Daoy (cell line): ENCODE measurements around the gene ZBTB4. TPM values are rescaled to one million over a fixed set of nuclear protein-coding genes. Genes with fewer than 3 reads are reported as not detected.
A peak's percentile ranks its signal among the peaks of the same experiment; 100 is the strongest.

ENCODE experiments used
- DNase-seq: peaks from one replicate; pipeline ENCODE4 v3.0.0-alpha.2; 2015; ENCODE audit warnings: low read depth
- total RNA-seq: library from RNA; depleted of rRNA; stranded (reverse); fragments of >200 nt; shearing (Covaris generic); gene quantifications from 2 replicates; pipeline ENCODE4 v1.2.3, GENCODE V29; 2014; rRNA removed

Gene ZBTB4, protein sequence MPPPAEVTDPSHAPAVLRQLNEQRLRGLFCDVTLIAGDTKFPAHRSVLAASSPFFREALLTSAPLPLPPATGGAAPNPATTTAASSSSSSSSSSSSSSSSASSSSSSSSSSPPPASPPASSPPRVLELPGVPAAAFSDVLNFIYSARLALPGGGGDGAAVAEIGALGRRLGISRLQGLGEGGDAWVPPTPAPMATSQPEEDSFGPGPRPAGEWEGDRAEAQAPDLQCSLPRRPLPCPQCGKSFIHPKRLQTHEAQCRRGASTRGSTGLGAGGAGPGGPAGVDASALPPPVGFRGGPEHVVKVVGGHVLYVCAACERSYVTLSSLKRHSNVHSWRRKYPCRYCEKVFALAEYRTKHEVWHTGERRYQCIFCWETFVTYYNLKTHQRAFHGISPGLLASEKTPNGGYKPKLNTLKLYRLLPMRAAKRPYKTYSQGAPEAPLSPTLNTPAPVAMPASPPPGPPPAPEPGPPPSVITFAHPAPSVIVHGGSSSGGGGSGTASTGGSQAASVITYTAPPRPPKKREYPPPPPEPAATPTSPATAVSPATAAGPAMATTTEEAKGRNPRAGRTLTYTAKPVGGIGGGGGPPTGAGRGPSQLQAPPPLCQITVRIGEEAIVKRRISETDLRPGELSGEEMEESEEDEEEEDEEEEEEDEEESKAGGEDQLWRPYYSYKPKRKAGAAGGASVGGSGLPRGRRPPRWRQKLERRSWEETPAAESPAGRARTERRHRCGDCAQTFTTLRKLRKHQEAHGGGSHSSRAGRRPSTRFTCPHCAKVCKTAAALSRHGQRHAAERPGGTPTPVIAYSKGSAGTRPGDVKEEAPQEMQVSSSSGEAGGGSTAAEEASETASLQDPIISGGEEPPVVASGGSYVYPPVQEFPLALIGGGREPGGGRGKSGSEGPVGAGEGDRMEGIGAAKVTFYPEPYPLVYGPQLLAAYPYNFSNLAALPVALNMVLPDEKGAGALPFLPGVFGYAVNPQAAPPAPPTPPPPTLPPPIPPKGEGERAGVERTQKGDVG
- total RNA-seq = 6.1 and 6.5 TPM in 2 replicates

DNA sequence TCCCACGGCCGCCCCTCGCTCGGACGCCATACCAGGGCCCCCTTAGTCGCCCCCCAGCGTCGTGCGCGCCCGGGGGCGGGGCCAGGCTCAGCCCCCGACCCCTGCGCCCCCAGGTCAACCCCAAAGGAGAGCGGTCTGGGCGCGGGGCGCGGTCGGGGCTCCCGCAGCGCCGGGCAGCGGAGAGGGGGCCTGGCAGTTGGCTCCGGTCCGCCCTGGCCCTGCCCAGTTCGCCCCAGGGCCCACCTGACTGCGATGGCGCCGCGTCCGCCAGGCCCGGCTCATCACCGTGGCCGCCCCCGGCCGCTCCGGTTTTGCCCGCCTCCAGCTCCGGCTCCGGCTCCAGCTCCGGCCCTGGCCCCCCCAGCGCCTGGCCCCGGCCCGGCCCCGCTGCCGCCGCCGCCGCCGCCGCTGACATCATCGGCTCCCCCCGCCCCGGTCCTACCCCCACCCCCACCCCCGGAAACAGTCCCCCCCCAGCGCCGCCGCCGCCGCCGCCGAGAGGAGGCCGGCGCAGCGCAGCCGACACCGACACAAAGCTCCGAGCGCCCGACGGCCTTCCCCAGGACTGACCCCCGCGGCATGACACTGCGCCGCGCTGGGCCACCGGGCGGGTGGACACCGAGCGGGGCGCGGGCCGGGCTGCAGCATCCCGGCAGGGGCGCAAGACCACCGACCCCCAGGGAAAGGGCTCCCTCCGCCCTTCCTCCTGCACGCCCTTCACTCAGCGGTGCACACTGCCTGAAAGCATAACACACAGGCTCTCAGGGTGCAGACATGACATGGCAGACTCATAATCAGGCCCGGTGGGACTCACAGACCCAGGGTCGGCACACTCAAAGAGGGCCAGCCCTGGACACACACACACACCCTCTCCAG, at the start of gene ZBTB4:
ZBTB4 (minus strand) TSS at position 419 of the 876 bp plus-strand sequence. CDS start 12,830 bp downstream, outside the sequence.
- peak; percentile 61 for DNase-seq

DNA sequence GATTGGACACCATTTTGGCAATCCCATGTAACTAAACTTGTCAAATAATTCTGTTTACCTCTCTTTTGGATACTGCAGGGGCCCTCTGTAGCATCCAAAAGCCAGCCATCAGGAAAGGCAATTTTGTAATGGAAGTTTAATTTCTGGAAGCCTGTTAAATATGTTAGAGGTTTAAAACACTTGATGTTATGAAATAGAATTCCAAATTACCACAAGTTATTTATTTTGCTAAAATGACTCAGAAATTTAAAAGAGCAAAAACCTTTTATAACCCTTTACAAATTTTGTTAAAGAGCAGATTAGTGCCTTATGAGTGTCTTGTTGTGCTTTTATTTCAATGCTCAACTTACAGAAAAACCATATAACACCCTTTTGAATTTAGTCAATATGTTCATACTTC, 49.4 kb upstream of the ZBTB4 start:
- DNase-seq = no peak

DNA sequence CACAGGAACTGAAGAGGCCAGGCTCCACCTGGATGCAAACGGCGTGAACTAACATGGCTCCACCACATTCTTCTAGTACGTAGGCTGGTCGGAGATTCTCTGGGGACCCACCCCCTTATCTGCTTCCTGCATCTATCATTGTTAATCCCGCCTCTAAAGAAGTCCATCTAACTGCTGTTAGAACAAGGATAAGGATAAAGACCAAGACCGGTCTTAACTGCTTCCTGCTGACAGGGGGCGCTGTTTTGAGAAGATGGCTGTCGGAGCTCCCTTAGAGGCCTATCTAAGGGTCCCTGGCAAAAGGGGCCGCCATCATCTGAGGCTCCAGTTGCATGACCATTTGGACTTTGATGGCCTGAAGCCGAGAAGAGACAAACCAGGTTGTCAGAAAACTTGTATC, 43.6 kb upstream of the ZBTB4 start:
- DNase-seq = peak; percentile 34

DNA sequence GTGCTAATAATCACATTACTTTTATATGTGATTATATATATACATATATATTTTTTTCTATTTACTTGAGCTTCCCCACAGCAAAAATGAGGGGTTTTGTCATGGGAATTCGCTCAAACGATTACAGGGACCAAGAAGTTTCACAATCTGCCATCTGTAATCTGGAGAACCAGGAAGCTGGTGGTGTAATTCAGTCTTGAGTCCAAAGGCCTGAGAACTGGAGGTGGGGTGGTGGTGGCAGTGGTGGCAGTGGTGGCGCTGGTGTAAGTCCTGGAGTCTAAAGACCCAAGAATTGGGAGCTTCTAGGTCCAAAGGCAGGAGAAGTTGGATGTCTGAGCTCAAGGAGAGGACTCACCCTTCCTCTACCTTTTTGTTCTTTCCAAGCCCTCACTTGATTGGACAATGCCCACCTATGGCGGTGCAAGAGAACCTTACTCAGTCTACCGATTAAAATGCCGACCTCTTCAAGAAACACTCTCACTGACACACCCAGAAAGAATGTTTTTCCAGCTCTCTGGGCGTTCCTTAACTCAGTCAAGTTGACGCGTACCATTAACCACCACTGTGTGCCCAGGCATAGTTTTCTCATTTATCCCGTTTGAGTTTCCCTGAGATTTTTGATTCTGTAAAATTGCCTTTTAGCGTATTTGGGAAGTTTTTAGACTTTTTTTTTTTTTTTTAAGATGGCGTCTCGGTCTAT, 36.6 kb upstream of the ZBTB4 start:
- DNase-seq = no peak

DNA sequence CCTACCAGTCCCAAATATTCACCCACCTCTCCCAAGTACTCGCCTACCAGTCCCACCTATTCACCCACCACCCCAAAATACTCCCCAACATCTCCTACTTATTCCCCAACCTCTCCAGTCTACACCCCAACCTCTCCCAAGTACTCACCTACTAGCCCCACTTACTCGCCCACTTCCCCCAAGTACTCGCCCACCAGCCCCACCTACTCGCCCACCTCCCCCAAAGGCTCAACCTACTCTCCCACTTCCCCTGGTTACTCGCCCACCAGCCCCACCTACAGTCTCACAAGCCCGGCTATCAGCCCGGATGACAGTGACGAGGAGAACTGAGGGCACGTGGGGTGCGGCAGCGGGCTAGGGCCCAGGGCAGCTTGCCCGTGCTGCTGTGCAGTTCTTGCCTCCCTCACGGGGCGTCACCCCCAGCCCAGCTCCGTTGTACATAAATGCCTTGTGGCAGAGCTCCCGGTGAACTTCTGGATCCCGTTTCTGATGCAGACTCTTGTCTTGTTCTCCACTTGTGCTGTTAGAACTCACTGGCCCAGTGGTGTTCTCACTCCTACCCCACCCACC, 34.5 kb upstream of the ZBTB4 start:
- no peak for DNase-seq

DNA sequence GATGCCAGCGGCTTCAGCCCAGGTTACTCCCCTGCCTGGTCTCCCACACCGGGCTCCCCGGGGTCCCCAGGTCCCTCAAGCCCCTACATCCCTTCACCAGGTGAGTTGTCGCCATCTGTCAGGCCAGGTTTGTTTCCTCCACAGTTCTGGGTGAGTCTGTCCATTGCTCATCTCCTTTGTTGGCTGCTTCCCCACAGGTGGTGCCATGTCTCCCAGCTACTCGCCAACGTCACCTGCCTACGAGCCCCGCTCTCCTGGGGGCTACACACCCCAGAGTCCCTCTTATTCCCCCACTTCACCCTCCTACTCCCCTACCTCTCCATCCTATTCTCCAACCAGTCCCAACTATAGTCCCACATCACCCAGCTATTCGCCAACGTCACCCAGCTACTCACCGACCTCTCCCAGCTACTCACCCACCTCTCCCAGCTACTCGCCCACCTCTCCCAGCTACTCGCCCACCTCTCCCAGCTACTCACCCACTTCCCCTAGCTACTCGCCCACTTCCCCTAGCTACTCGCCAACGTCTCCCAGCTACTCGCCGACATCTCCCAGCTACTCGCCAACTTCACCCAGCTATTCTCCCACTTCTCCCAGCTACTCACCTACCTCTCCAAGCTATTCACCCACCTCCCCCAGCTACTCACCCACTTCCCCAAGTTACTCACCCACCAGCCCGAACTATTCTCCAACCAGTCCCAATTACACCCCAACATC, 33.6 kb upstream of the ZBTB4 start:
- no peak for DNase-seq

DNA sequence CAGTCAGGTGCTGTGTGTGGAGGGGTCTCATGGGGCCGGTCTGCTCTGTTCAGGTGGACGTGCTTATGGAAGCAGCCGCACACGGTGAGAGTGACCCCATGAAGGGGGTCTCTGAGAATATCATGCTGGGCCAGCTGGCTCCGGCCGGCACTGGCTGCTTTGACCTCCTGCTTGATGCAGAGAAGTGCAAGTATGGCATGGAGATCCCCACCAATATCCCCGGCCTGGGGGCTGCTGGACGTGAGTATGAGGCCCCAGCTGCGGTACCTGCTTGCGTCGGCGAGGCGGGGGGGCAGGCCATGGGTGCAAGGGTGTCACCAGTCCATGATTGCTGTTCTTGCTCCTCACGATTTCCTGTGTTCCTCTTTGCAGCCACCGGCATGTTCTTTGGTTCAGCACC, 32.7 kb upstream of the ZBTB4 start:
- no peak for DNase-seq

DNA sequence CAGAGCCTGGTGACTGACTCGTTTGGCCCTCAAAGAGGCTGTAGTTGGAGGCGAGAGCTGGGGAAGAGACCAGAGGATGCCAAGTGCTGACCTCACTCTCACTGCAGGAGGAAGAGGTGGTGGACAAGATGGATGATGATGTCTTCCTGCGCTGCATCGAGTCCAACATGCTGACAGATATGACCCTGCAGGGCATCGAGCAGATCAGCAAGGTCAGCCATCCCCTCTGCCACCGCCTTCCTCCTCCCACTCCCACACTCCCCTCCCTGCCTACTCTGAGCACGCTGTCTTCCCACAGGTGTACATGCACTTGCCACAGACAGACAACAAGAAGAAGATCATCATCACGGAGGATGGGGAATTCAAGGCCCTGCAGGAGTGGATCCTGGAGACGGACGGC, 31.7 kb upstream of the ZBTB4 start:
- no peak for DNase-seq

DNA sequence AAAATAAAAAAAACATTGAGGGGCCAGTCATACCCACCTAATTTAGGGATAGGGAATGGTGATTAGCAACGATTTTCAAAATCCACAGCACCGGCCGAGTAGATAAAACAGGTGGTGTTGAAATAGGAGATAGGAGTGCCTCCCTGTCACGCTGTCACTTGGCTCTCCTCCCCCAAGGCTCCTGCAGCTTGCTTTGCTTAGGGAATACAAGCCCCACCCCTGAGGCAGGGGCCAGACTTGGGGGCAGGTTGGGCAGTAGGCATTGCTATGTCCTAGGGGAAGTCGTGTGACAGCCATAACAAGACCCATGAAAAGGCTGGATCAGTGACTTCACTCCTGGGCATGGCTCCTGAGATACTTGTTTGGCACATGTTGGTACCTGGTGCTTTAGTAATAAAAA, 30.5 kb upstream of the ZBTB4 start:
- no peak for DNase-seq

DNA sequence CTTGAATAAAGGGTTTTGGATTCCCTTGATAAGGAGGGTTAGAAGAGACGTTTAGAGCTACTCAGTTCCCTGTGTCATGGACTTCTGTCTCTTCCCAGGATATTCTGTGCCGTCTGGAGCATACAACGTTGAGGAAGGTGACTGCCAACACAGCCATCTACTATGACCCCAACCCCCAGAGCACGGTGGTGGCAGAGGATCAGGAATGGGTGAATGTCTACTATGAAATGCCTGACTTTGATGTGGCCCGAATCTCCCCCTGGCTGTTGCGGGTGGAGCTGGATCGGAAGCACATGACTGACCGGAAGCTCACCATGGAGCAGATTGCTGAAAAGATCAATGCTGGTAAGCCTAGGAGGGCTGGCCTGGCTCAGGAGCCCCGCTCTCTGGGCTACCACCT, 29.4 kb upstream of the ZBTB4 start:
- DNase-seq = no peak

DNA sequence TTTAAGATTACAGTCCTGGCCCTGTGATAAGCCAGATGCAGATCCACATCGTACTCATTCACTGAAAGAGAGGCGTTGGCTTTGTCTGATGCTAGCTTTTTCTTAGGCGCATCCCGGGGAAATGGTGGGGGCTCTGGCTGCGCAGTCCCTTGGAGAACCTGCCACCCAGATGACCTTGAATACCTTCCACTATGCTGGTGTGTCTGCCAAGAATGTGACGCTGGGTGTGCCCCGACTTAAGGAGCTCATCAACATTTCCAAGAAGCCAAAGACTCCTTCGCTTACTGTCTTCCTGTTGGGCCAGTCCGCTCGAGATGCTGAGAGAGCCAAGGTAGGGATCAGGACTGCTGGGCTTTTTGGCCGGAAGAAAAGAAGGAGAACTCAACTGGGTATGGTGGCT, 28.7 kb upstream of the ZBTB4 start:
- no peak for DNase-seq

DNA sequence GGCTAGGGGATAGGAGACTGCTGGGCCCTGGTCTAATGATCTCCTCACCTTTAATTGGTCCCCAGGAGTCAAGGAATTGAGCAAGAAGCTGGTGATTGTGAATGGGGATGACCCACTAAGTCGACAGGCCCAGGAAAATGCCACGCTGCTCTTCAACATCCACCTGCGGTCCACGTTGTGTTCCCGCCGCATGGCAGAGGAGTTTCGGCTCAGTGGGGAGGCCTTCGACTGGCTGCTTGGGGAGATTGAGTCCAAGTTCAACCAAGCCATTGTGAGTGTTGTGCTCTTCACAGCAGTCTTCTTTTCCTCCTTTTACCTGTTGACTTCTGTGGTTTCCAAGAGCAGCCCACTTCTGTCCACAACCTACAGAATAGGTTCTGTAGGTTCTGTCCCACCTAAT, 24.1 kb upstream of the ZBTB4 start:
- no peak for DNase-seq

DNA sequence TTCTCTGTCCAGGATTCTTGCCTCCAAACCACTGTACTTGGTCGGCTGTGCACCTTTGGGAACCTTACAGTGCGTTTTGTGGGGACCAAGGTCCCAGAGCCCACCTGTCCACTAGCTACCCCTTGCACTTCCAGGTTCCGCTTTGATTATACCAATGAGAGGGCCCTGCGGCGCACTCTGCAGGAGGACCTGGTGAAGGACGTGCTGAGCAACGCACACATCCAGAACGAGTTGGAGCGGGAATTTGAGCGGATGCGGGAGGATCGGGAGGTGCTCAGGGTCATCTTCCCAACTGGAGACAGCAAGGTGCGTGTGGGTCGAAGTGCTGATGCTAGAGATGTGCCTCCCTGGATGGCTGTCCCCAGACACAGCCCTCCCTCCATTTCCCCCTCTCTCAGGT, 23.6 kb upstream of the ZBTB4 start:
- no peak for DNase-seq

DNA sequence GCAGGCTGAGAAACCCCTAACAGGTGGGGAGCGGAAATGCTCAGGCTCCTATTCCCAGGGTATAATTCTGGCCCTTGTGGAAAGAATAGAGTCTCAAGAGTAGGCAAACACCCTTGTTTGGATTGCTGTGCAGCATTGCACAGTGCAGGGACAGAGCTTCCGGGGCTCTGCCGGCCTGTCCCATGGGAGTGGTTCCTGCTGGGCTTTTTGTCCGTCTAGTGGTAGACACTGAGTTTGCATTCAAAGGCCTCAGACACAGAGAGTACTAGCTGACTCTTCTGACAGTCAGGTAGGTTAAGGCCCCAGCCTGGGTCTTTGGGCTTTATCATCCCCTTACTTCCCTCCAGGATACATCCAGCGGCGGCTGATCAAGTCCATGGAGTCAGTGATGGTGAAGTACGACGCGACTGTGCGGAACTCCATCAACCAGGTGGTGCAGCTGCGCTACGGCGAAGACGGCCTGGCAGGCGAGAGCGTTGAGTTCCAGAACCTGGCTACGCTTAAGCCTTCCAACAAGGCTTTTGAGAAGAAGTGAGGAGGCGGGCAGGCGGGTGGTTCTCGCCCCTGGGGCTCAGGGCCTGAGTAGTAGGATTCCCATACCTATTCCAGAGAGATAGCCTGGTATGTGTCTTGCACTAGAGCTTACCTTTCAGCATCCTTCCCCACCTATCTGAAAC, 22.9 kb upstream of the ZBTB4 start:
- DNase-seq = no peak

DNA sequence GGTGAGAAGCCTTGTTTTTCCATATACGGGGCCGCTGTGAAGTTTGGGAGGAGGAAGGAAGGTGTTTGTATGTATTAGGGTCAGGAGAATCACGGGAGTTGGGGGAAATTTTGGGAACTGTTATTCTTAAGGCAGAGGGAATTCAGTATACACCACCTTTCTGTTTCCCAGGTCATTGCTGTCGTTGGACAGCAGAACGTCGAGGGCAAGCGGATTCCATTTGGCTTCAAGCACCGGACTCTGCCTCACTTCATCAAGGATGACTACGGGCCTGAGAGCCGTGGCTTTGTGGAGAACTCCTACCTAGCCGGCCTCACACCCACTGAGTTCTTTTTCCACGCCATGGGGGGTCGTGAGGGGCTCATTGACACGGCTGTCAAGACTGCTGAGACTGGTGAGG, 22.3 kb upstream of the ZBTB4 start:
- DNase-seq = no peak

DNA sequence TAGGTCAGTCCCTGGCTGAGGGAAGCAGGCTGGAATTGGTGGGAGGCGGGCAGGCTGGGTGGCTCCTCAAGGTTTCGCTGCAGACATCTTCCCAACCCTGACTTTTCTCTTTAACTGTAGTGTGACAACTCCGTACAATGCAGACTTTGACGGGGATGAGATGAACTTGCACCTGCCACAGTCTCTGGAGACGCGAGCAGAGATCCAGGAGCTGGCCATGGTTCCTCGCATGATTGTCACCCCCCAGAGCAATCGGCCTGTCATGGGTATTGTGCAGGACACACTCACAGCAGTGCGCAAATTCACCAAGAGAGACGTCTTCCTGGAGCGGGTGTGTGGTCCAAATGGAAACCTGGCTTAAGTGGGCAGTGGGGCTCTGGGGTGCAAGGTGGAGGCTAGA, 19.7 kb upstream of the ZBTB4 start:
- no peak for DNase-seq

DNA sequence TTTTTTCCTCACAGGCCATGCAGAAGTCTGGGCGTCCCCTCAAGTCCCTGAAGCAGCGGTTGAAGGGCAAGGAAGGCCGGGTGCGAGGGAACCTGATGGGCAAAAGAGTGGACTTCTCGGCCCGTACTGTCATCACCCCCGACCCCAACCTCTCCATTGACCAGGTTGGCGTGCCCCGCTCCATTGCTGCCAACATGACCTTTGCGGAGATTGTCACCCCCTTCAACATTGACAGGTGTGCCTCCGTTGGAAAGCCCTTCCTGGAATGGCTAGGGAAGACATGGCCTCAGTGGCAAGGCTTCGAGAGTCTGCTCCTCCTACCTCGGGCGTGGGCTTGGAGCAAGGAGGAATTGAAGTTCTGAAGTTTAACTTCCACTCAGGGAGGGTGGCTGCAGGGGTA, 18.2 kb upstream of the ZBTB4 start:
- DNase-seq = no peak

DNA sequence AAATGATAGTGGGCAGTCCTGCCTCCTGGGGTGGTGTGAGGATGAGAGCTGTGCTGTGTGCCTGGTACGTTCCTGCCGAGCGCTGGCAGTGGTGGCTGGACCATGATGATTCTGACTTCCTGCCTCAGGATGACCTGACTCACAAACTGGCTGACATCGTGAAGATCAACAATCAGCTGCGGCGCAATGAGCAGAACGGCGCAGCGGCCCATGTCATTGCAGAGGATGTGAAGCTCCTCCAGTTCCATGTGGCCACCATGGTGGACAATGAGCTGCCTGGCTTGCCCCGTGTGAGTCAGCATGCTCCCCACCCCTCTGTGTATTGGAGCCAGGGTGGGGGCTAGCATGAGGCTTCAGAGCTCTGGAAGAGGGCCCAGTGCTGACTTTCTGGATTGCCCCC, 17.8 kb upstream of the ZBTB4 start:
- no peak for DNase-seq

DNA sequence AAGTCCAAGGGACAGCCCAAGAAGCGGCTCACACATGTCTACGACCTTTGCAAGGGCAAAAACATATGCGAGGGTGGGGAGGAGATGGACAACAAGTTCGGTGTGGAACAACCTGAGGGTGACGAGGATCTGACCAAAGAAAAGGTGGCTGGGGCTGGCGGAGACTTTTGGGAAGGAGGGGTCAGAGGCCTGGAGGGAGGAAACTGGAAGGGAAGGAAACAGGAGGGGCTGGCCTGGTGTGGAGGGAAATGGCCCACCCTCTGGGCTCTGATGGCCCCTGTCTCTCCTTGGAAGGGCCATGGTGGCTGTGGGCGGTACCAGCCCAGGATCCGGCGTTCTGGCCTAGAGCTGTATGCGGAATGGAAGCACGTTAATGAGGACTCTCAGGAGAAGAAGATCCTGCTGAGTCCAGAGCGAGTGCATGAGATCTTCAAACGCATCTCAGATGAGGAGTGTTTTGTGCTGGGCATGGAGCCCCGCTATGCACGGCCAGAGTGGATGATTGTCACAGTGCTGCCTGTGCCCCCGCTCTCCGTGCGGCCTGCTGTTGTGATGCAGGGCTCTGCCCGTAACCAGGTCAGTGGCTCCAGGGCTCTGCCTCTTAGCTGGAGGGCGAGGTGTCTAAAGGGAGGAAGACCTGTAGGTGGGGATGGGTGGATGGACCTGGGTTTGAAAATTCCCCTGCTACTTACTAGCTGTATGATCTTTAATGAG, 17.2 kb upstream of the ZBTB4 start:
- no peak for DNase-seq
